Pulmonary artery endothelial cell (primary cell): ENCODE results near the gene ZNF592. TPM values are rescaled to one million over a fixed set of nuclear protein-coding genes. Genes with fewer than 3 reads are reported as not detected.
"Not testable (repeated sequence)": the region's sequence is repeated elsewhere in the genome, so short reads cannot be mapped to it uniquely, and the experiment has no call there.

Experiments
- DNase-seq: peaks from one replicate; pipeline ENCODE4 v3.0.0-alpha.2; 2011; ENCODE audit warnings: low read depth, low spot score
- total RNA-seq: library from RNA; depleted of rRNA; stranded (reverse); fragments of >200 nt; gene quantifications from 2 replicates; pipeline ENCODE4 v1.2.3, GENCODE V29; 2014

The ZNF592 gene
- total RNA-seq, 1 donor from 2014 or later = 3.9 TPM

GRCh38 chr15:84741121-84741520, 7.3 kb upstream of the ZNF592 start:
- no peak for DNase-seq

DNA sequence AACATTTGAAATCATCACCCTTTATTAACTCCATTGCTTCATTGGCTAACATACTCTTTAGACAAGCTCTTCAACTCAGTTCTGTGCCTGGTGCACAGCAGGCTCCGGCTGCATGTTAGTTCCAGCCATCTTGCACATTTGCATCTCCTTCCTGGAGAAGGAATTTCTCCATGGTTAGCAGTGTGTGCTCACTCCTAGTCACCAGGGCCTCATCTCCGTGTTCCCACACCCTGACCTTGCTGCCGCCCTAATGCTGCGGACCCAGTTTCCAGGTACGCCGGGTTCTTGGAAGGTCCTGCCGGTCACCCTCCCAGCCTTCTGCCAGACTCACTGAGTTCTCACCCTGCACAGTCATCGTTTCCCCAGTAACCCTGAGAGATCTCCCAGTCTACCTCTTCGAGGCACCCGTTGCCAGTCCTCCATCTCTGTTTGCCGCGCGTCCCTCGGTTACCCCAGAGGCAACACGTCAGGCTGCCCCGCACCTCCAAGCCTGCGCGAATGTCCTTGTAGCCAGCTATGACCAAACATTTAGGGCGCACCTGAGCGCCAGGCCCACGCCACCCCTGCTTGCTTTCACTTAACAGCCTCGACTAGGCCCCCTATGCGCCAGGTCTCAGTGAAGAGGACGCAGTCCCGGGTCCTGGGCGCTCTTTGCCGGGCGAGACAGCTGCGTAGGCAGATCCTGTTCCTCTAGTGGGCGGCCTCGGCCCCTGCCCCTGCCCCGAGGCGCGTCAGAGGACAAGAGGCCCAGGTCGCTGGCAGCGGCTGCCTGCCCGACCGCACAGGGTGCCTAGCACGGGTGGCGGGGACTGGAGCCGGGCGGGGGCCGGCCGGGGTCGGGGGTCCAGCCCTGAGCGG, 747 bp upstream of the ZNF592 start:
- no peak for DNase-seq

DNA sequence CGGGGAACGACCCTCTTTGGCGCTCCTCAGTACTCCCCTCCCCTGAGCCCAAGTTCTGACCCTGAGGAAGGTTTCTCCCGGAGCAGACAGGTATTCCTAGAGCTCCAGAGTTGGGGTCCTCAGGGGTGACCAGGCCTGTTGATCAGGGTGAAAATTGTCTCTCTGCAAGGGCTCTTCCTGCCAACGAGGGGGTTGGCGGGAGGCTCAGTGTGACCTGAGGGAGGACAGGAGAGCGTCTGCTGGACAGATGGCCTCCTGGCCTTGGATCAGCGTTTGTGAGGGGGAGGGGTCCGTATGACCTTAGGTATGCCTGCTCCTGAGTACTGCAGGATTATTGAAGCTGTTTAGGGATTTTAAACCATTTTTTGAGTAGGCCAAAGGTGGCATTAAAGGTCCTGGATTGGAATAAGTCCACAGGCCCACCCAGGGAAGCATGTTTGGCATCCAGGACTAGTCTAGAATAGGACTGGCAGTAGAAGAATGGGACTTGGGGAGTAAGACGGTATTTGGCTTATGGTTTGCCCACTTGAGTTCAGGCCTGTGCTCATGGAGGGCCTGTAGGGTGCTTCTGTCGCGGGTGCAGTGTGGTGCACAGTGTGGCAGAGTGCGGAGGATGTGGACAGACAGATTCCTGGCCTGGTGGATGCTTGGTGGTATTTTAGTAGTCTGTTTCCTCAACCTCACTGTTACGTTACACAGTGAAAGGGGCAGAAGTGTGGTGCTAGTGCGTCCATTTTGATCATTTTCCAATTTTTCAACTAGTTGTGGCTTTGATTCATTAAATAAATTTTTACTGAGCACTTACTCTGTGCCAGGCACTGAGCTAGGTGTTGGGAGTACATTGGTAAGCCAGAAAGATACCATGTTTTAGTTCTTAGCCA, 959 bp downstream of the ZNF592 start:
- no peak for DNase-seq

DNA sequence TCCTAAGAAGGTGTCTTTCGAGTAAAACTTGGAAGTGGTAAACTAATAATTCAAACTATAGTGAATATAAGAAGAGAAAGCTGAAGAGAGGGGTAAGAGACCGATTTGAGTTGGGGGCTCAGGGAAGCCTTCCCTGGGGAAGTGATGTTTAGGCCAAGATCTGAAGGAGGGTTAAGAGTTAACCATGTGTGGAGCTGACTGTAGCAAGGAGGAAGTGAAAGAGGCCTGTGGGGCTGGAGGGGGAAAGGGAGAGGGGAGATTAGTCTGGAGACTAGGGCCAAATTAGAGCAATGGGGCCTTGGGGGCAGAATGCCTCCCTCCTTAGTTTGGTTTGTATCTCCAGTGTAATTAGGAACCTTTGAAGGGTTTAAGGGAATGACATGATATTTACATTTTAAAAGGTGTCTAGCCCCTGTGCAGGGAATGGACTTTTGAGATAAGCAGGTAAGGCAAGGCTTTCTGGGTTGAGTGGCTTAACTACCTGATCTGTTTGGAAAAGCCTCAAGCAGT, 2.2 kb downstream of the ZNF592 start:
- no peak for DNase-seq

DNA sequence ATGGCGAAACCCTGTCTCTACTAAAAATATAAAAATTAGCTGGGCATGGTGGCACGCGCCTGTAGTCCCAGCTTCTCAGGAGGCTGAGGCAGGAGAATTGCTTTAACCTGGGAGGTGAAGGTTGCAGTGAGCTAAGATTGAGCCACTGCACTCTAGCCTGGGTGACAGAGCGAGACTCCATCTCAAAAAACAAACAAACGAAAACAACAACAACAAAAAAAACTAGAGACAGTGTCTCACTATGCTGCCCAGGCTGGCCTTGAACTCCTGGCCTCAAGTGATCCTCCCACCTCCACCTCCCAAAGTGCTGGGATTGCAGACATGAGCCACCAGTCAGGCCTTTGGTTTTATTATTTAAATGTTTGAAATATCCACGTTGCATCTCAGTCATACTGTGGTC, 3.3 kb downstream of the ZNF592 start:
- not testable (repeated sequence) for DNase-seq

GRCh38 chr15:84752195-84752594, 3.8 kb downstream of the ZNF592 start:
- DNase-seq = no peak

GRCh38 chr15:84752700-84753099, 4.3 kb downstream of the ZNF592 start:
- DNase-seq = no peak

DNA sequence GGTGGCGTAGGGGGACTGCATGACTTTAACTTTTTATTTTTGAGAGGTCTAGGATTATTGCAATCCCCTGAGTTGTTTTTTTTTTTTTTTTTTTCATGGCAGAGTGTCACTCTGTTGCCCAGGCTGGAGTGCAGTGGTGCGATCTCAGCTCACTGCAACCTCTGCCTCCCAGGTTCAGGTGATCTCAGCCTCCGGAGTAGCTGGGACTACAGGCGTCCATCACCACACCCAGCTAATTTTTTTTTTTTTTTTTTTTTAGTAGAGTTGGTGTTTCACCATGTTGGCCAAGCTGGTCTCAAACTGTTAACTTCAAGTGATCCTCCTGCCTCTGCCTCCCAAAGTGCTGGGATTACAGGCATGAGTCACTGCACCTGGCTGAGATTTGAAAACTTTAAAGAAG, 6.5 kb downstream of the ZNF592 start:
- DNase-seq = not testable (repeated sequence)

GRCh38 chr15:84755736-84756527, 7.5 kb downstream of the ZNF592 start:
- no peak for DNase-seq

- no peak for DNase-seq
These were observed 10.6 kb downstream of the ZNF592 start for GRCh38 chr15:84759018-84759417.

- no peak for DNase-seq
These were observed 11.8 kb downstream of the ZNF592 start for GRCh38 chr15:84760219-84760618.

DNA sequence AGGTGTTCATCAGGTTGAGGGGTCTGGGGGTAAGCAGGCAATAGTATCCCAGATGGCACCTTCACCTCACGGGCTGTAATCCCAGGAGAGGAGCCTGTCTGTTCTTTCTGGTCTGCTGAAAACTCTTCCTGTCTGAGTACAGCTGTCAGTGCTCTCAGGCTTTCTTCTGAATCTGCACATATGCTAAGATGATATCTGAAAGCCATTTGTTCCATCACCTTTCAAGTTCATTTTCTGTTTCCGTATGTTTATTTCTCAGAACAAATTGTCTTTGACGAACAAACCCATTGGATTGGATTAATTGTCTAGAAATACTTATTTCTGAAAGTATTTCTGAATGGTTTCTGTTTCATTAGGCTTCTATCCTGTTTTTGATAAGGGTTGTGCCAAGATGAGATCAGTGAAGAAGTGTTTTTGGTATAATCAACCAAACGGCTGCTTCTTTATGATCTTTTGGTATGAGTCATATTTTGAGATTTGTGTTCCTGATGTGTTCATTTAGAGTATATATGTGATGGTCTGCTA, 13.3 kb downstream of the ZNF592 start:
- no peak for DNase-seq

- no peak for DNase-seq
These were observed 14.6 kb downstream of the ZNF592 start for GRCh38 chr15:84762840-84763572.

GRCh38 chr15:84764585-84764984, 16.2 kb downstream of the ZNF592 start:
- DNase-seq = no peak

DNA sequence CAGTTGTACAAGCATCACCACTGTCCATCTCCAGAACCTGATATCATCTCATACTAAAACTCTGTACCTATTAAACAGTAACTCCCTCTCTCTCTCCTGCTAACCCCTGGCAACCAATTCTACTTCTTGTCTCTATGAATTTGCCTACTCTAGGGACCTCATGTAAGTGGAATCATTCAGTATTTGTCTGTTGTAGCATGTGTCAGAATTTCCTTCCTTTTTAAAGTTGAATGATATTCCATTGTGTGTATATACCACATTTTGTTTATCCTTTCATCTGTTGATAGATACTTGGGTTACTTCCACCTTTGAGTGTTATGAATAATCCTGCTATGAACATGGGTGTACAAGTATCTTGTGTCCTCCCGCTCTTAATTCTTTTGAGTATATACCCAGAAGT, 16.6 kb downstream of the ZNF592 start:
- DNase-seq = peak; percentile 66

GRCh38 chr15:84765675-84766074, 17.3 kb downstream of the ZNF592 start:
- no peak for DNase-seq

DNA sequence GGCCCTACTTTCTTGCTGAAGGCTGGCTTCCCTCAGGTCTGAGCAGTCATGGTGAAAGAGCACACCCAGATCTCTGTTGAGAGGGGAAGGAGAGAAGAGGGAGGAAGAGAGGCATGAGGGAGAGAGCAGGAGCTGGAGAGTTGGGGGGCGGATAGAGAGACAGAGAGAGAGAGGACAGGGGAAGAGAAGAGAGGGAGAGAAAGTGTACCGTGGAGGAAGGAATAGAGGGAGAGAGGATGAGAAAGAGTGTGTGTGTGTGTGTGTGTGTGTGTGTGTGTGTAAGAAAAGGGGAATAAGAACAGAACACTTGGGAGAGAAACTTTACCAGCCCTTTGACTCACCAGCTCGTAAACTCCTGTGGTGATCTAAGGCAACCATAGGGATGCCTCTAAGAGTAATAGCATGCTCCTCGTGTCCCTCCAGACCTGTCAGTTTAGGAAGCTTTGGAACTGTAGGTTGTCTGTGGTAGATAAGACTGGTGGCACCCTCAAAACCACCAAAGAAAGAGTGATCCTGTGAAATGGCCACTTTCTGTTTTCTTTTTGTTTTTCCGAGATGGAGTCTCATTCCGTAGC, 18.2 kb downstream of the ZNF592 start:
- no peak for DNase-seq

DNA sequence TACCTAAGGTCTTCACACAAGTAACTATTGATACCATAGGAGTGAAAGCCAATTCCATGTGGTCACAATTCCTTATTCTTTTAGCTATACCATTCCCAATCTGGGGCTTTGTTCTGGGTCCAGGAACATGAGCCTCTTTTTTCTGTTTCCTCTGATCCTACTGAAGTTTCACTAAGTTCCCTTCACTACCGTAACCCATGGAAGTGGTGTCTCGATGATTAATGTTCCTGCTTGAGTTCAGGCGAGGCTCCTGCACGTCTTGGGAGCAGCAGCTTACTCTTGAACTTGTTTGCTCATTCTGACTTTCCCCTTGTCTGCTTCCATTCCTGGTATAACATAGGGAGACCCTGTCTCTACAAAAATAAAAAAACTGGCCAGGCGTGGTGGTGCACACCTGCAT, 23.6 kb downstream of the ZNF592 start:
- DNase-seq = no peak

DNA sequence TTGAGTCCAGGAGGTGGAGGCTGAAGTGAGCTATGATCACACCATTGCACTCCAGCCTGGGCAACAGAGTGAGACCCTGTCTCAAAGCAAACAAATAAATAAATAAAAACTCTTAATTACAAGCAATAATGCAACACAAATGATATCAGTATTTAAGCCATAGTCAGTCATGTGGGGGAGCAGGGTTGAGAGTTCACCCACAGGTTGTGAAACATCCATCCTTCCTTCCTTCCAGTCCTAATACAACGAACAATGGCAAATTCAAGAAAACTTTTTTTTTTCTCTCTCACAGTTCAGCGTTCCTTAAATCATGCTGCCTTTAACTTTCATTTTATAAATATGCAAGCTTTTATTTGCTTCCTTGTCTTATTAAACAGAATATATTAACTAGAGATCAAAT, 24.1 kb downstream of the ZNF592 start:
- no peak for DNase-seq

- no peak for DNase-seq
These were observed 25.3 kb downstream of the ZNF592 start for GRCh38 chr15:84773716-84774115.
